Astrocyte (in vitro differentiated cells and primary cell): ENCODE data around the gene COL5A3.

Experiments used
- EZH2 ChIP-seq: IDR thresholded peaks from 2 replicates; pipeline ENCODE4 v1.6.1; 2012; ENCODE audit warnings: mild to moderate bottlenecking, low read length, inconsistent platforms; ENCODE audit not compliant: insufficient read depth
- TF ChIP-seq, protein P1 (sequence below): IDR thresholded peaks from 2 replicates; pipeline ENCODE4 v1.5.1; 2011; ENCODE audit warnings: low read depth, mild to moderate bottlenecking, inconsistent platforms, low read length, moderate library complexity; ENCODE audit not compliant: insufficient read depth

DNA sequence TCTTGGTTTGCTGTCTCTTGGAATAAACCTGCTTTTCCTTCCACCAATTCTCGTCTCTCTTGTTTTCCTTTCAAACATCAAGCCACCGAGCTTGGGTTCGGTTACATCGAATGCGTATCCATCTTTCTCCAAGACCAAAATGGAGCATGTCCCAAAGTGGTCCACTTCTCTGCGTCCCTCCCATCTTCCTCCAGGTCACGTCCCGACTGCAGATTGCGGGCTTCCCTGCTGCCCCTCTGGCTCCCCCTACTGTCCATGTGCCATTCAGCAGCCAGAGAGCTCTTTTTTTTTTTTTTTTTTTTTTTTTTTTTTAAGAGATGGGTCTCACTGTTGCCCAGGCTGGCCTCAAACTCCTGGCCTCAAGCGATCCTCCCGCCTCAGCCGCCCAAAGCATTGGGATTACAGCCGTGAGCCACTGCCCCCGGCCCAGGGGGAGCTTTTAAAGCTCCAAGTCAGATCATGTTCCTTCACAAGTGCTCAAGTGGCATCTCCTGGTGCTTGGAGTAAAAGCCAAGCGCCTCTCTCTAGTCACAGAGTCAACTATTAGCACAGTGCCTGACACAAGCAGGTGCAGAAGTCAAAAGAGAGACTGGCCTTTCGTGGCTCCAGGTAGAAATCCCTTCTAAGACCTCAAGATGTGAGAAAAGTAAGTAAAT lies 10.0 kb downstream of the COL5A3 start:
- TF ChIP-seq, protein P1, sequence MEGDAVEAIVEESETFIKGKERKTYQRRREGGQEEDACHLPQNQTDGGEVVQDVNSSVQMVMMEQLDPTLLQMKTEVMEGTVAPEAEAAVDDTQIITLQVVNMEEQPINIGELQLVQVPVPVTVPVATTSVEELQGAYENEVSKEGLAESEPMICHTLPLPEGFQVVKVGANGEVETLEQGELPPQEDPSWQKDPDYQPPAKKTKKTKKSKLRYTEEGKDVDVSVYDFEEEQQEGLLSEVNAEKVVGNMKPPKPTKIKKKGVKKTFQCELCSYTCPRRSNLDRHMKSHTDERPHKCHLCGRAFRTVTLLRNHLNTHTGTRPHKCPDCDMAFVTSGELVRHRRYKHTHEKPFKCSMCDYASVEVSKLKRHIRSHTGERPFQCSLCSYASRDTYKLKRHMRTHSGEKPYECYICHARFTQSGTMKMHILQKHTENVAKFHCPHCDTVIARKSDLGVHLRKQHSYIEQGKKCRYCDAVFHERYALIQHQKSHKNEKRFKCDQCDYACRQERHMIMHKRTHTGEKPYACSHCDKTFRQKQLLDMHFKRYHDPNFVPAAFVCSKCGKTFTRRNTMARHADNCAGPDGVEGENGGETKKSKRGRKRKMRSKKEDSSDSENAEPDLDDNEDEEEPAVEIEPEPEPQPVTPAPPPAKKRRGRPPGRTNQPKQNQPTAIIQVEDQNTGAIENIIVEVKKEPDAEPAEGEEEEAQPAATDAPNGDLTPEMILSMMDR: peak; percentile 88
- no peak for TF ChIP-seq EZH2
